ENCODE measurements around the gene WHAMM.
"Not testable (repeated sequence)": the region's sequence is repeated elsewhere in the genome, so short reads cannot be mapped to it uniquely, and the experiment has no call there.

WHAMM gene

DNA sequence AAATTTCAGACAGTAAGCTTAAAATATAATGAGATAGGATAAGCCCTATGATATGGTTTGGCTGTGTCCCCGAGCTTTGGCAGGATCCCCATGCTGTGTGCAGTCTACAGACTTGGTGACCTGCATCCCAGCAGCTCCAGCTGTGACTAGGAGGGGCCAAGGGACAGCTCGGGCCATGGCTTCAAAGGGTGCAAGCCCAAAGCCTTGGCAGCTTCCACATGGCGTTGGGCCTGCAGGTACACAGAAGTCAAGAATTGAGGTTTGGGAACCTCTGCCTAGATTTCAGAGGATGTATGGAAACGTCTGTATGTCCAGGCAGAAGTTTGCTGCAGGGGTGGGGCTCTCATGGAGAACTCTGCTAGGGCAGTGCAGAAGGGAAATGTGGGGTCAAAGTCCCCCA lies 56.2 kb downstream of the WHAMM start:
- DNase-seq (ENCODE audit: low read depth in 1 of 2, low spot score in 1 of 2) = not testable (repeated sequence)

DNA sequence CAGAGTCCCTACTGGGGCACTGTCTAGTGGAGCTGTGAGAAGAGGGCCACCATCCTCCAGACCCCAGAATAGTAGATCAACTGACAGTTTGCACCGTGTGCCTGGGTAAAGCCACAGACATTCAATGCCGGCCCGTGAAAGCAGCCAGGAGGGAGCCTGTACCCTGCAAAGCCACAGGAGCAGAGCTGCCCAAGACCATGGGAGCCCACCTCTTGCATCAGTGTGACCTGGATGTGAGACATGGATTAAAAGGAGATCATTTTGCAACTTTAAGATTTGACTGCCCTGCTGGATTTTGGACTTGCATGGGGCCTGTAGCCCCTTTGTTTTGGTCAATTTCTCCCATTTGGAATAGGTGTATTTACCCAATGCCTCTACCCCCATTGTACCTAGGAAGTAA lies 56.6 kb downstream of the WHAMM start:
- not testable (repeated sequence) for DNase-seq (ENCODE audit: low read depth in 1 of 2, low spot score in 1 of 2)

DNA sequence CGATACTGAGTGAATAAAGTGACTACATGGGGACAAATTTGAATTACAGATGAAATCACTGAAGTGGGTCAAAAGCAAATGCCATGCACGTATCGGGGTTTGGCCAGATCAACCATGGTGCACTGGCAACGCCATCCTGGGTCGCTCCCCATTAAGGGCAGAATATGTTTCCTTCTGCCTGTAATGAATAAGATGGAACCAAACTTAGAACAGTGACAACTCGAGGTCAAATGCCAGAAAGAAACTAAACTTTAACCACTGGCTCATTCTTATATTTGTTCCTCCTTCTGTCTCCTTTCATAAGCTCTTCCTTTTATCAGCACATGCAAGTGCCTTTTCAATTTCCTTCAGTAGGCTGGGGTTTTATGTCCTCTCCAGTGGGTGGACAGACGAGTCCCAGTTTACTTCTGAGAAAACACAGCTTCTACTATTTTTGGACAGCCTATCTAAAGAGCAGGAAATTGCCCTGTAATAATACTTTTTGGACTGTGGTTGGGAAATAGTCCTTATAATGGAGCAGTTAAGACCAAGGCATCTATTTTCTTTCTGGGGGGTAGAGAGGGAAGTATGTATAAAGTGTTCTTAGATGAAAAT lies 61.4 kb downstream of the WHAMM start:
- no peak for DNase-seq (ENCODE audit: low read depth in 1 of 2, low spot score in 1 of 2)

DNA sequence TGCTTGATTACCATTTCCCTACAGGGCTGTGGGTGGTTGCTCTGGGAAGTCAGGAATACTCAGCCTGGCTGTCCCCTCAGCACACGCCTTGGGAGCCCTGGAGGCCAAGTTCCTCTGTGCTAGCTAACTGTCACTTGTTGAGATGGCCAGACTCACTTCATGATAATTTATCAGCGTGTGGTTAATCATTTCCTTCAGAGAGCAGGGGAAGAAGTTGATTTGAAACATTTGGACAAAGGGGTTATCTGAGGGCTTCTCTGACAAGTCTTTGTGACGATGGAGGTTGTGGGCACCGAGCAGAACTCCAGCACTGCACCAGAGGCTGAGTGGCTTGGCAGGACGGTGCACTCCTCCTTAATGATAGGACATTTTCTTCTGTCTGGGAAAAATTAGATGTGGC lies 61.9 kb downstream of the WHAMM start:
- DNase-seq (ENCODE audit: low read depth in 1 of 2, low spot score in 1 of 2) = no peak

DNA sequence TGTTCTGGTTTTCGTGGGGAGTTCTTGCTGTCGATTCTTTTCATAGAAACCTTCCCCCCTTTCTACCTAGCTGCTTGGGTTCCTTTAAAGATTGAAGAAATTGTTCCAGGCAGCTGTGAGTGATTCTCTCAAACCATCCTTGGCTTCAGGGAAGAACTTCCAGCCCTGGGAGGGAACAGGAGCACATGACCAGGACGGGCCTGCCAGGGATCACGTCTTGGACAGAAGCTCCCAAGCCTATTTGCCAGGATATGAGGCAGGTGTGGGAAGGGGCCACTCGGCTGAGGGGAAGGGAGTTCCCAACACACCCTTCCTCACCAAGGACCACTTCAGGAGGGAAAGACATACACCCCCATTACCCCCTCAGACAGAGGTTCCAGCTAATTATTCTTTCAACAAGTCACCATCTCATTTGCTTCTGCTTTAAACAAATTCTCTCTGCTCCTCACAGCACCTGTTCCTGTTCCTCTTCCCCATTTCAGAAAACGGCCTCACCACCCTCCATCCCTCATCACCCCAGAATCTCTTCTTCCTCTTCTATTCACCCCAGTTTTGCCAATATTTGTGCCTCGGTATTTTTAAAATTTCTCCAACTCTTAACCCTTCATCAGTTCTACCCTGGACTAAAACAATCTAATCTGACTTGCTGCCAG lies 62.5 kb downstream of the WHAMM start:
- no peak for DNase-seq (ENCODE audit: low read depth in 1 of 2, low spot score in 1 of 2)

DNA sequence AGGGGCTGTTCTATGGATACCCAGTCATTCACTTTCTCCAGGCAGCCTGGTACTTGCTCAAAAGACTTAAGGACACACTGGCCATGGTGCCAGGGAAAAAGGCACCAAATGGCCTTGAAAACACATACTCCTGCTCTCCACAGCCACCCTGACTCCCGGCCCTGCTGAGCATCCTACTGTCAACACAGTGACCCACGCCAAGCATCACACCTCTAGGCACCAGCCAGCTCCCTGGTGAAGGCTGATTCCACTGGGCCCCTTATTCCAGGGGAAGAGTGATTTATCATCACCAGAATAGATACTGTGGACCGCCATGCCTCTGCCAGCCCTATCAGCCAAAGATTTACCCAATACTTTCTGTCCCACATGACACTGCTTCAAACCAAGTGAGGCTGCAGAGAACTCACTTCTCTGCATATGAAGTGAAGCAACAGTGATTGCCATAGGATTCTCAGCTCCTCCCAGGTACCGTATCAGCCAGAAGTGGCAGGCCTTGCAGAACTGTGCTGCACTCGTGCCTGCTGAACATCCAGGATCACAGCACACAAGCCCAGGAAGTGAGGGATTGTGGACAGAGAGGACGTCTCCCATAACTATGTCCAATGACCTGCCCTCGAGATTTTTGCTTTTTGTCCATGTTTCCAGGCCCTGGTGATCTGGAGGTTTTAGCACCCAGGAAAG lies 63.7 kb downstream of the WHAMM start:
- DNase-seq (ENCODE audit: low read depth in 1 of 2, low spot score in 1 of 2) = no peak

DNA sequence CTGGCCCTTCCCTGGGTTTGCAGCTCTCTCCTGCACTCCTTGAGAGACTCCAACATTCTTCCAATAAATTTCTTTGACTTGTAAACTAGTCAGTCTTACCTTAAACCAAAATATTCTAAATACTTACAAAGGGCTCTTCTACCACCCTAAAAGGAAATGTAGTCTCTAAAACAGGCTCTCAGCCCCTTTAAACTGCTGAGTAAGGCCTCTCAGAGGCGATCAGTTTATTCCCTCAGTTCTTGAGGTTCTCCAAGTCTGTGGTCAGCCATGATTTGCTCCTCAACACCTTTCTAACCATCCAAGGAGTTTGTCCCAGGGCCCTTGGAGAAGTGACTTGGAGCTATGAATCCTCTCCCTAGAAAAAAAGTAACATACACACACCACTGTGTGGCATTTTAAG lies 64.8 kb downstream of the WHAMM start:
- DNase-seq (ENCODE audit: low read depth in 1 of 2, low spot score in 1 of 2) = no peak

DNA sequence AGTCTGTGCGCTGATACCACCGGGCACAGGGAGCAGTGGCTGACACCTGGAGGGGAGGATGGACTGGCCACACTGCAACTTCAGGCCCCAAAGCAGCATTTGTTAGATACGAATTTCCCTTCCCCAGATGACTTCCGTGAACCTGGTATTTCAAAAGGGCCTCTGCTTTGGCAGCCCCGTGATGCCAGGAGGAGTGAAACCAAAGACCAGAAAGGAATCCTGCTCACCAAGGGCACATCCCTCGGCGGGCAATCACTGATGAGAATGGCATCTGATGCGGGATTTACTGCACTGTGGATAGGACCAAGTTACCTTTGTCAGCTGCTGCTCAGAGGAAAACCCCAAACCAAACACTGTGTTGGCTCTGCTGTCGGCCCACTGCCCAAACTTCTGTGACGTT lies 65.5 kb downstream of the WHAMM start:
- no peak for DNase-seq (ENCODE audit: low read depth in 1 of 2, low spot score in 1 of 2)

DNA sequence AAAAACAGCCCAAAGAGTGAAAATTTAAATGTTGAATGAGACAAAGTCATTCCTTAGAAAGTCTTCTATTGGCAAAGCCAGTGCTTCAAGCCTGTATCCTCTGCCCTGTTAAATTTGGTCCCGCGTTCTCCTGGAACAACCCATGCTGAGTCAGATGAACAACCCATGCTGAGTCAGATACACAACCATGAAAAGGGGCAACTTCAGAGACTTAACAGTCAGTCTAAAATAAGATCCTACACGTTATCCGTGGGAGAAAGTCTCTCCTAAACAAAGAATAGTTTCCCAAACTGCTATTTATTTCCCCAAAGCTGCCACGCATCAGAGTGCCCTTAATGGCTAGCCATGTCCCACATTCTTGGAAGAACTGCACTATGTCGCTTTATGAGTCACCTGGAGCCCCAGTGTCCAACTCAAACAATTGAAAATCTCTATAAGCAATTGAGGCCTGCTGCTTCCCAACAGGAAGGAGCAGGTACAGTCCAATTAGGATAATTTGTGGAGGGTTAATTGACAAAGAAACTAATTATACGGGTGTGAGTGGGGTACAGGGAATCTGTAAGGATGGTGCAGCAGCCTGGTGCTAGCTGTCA lies 66.1 kb downstream of the WHAMM start:
- DNase-seq (ENCODE audit: low read depth in 1 of 2, low spot score in 1 of 2) = no peak

DNA sequence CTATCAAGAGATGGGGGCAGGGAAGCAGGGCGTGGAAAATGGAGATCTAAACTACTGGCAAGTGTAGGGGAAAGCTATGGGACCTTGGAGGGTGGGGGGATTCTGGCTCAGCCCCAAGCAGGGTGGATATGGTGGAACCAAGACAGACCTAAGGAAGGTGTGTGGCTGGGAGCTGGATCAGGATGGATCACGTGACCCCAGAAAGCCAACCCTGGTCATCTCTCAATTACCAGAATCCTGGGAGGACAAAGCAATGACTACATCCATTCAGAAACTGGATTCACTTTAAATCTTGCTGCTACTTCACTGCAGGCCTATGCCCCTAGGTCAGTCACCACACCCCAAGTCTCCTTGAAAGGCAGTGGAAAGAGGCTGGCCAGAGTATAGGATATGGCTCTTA lies 68.4 kb downstream of the WHAMM start:
- no peak for DNase-seq (ENCODE audit: low read depth in 1 of 2, low spot score in 1 of 2)

DNA sequence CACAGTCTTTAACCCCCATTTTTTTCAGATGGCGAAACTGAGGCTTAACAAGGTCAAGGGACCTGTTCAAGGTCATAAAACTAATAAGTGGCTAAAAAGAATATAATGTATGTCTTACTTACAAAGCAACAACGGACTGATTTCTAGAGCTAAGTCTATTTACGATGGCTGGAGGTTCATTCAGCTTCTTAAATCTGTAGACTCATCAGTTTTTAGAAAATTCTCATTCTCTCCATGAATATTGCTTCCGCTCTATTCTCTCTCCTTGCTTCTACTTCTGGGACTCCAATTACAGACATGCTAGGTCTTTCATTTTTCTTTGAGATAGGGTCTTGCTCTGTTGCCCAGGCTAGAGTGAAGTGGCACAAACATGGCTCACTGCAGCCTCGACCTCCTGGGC lies 68.9 kb downstream of the WHAMM start:
- DNase-seq (ENCODE audit: low read depth in 1 of 2, low spot score in 1 of 2) = no peak

DNA sequence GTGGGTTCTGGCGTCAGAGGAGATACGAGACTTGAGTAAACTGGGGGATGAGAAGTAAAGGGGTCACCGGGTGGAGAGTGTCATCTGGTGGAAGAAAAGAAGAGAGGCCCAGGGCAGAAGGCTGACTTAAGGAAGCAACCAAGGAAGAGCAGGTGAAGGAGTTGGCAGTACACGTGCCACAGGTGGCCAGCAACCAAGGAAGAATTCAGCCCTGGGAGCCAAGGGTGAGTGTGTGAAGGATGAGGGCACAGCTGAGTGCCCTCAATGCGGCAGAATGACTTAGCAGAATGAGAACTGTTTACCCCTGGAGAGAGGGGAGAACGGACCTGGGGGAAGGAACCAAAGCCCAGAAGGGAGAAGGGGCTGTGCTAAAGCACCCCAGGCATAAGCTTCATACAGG lies 71.3 kb downstream of the WHAMM start:
- no peak for DNase-seq (ENCODE audit: low read depth in 1 of 2, low spot score in 1 of 2)

DNA sequence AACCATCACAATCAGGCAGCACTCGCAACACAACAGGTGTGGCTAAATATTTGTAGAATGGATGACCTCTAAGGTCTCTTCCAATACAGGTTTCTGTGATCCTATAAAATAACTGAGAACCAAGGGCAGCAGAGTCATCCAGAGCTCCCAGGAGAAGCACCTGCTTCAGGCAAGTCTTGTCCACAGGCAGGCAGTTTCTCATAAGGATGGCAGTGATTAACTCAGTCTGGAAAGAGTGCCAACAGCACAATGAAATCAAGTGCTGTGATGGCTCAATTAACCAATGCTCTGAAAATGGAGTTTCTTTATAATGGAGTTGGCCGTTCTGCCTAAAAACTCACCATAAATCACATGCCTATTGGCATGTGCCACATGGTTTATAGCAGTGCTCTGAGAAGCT lies 72.3 kb downstream of the WHAMM start:
- DNase-seq (ENCODE audit: low read depth in 1 of 2, low spot score in 1 of 2) = no peak

DNA sequence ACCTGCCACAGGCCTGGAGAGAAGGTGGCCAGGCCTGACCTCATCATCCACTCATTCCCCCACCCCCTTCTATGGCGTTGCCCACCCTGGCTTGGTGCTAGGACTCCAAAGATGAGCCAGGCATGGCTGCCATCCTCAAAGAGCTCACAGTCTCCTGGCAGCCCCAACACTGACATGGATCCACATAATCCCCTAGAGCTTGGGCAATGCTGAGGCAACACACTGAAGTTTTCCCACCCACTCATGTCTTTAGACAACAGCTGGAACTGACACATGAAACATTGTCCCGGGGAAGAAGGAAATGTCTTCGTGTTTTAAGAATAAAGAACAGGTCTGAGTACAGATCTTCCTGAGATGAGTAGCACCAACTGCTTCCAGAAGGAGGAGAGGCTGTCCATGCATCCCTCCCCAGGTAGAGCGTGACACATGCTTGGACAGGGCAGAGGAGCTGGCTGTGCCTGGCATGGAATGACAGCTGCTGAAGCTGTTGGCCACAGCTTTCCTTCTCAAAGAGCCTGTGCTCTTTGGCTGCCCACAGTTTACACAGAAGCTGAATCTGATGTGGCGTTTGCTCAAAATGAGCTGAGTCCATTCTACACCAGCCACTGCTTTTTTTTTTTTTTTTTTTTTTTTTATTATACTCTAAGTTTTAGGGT lies 73.0 kb downstream of the WHAMM start:
- DNase-seq (ENCODE audit: low read depth in 1 of 2, low spot score in 1 of 2) = no peak

Data from activated T-helper 1 cell treated with anti-CD3 and anti-CD28 coated beads, Interleukin-2, amount 50 U/mL, for 16 hours (primary cell).